Measurements from ENCODE around the gene UGT2A3.

UGT2A3 gene

DNA sequence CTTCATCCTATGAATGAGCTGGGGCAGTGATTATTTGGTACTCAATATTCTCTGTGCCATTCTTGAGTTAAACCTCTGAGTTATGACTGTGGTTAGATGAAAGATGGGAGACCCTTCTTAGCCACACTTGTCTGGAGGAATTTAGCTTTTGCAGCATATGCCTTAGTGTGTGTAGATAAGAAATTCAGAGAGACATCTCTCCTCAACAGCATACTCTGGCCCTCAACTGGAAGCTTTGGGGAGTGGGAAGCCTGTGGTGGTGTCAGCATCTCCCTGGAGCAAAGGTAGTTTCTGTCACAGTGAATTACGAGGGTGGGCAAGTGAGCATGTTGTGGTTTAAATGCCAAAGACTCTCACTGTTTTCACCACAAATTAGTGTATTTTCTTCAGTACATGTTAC is 58.7 kb downstream of the UGT2A3 start:
- TF ChIP-seq, protein P1, sequence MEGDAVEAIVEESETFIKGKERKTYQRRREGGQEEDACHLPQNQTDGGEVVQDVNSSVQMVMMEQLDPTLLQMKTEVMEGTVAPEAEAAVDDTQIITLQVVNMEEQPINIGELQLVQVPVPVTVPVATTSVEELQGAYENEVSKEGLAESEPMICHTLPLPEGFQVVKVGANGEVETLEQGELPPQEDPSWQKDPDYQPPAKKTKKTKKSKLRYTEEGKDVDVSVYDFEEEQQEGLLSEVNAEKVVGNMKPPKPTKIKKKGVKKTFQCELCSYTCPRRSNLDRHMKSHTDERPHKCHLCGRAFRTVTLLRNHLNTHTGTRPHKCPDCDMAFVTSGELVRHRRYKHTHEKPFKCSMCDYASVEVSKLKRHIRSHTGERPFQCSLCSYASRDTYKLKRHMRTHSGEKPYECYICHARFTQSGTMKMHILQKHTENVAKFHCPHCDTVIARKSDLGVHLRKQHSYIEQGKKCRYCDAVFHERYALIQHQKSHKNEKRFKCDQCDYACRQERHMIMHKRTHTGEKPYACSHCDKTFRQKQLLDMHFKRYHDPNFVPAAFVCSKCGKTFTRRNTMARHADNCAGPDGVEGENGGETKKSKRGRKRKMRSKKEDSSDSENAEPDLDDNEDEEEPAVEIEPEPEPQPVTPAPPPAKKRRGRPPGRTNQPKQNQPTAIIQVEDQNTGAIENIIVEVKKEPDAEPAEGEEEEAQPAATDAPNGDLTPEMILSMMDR (IDR thresholded peaks at IDR 0.05; ENCODE audit: insufficient read depth, low read length, missing control alignments) = no peak
- H3K4me3 ChIP-seq (ENCODE audit: low read depth, low read length) = no peak overlapping the region
- POLR2A ChIA-PET = no interaction called here
- no peak for DNase-seq (ENCODE audit: low read depth, low spot score)
- CTCF ChIA-PET = no interaction called here

DNA sequence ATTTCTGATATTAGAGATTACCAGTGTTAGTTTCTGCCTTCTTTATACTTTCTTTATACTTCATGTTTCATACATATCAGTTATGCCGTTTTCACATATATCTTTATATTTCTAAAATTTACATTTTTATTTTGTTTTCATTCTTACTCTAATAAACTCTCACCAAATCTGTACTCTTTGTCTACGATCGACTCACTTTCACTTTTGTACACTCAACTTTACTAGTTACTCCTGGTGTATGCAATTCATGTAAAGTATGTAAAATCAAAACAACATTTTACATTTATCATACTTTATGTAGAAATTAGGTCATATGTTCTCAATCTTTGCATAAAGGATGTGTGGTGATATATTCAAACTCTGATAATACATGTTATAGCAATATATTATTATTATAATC is 59.9 kb downstream of the UGT2A3 start:
- ChIA-PET CTCF (no interaction called here), POLR2A (no interaction called here)
- no peak overlapping the region for H3K4me3 ChIP-seq (ENCODE audit: low read depth, low read length)
- TF ChIP-seq, protein P1 (IDR thresholded peaks at IDR 0.05; ENCODE audit: insufficient read depth, low read length, missing control alignments) = no peak
- DNase-seq (ENCODE audit: low read depth, low spot score) = no peak

DNA sequence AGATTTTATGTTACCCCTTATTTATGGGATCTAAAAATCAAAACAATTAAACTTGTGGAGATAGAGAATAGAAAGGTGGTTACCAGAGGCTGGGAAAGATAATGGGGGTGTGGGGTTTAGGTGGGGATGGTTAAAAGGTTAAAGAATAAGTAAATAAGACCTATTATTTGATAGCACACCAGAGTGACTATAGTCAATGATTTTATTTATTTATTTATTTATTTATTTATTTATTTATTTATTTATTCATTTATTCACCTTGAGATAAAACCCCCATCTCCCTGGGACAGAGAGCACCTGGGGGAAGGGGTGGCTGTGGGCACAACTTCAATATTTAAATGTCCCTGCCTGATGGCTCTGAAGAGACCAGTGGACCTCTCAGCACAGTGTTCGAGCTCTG is 66.1 kb downstream of the UGT2A3 start:
- no peak for DNase-seq (ENCODE audit: low read depth, low spot score)
- CTCF ChIA-PET = no interaction called here
- no peak overlapping the region for H3K4me3 ChIP-seq (ENCODE audit: low read depth, low read length)
- TF ChIP-seq, protein P1 (IDR thresholded peaks at IDR 0.05; ENCODE audit: insufficient read depth, low read length, missing control alignments) = no peak
- POLR2A ChIA-PET = no interaction called here

DNA sequence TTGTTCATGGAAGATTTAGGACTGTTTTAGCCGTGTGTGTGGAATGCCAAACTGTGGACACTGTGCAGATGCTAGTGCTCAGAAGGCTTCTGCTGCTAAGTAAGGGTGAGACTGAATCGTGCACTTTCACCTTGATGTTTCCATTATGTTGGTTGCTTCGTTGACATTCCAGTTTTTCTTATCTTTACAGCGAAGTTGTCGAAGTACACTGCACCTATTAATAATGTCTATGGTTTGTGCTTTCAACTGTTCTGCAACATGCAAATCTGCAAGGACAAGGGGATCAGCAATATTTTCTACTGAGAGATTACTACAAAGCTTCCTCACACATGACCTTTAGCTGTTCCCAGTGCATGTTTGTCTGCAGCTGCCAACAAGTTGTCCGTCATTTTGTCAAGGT is 67.7 kb downstream of the UGT2A3 start:
- TF ChIP-seq, protein P1 (IDR thresholded peaks at IDR 0.05; ENCODE audit: insufficient read depth, low read length, missing control alignments) = no peak
- CTCF ChIA-PET = no interaction called here
- DNase-seq (ENCODE audit: low read depth, low spot score) = no peak
- no peak overlapping the region for H3K4me3 ChIP-seq (ENCODE audit: low read depth, low read length)
- POLR2A ChIA-PET = no interaction called here
